GM18511 (cell line): ENCODE data around the gene PLPPR2.
"Not testable (repeated sequence)": the region's sequence is repeated elsewhere in the genome, so short reads cannot be mapped to it uniquely, and the experiment has no call there.

Source experiments
- ATAC-seq: cut with Tn5 transposase; IDR thresholded peaks from one replicate; pipeline ENCODE4 v1.9.1; 2021; ENCODE audit warnings: mild to moderate bottlenecking, moderate library complexity; ENCODE audit not compliant: unreplicated experiment

Gene PLPPR2, protein sequence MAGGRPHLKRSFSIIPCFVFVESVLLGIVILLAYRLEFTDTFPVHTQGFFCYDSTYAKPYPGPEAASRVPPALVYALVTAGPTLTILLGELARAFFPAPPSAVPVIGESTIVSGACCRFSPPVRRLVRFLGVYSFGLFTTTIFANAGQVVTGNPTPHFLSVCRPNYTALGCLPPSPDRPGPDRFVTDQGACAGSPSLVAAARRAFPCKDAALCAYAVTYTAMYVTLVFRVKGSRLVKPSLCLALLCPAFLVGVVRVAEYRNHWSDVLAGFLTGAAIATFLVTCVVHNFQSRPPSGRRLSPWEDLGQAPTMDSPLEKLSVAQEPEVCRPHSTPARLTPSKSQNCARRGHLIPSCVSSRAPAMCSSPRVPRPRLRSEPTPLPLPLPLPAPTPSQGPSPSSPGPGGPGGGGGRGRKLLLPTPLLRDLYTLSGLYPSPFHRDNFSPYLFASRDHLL

DNA sequence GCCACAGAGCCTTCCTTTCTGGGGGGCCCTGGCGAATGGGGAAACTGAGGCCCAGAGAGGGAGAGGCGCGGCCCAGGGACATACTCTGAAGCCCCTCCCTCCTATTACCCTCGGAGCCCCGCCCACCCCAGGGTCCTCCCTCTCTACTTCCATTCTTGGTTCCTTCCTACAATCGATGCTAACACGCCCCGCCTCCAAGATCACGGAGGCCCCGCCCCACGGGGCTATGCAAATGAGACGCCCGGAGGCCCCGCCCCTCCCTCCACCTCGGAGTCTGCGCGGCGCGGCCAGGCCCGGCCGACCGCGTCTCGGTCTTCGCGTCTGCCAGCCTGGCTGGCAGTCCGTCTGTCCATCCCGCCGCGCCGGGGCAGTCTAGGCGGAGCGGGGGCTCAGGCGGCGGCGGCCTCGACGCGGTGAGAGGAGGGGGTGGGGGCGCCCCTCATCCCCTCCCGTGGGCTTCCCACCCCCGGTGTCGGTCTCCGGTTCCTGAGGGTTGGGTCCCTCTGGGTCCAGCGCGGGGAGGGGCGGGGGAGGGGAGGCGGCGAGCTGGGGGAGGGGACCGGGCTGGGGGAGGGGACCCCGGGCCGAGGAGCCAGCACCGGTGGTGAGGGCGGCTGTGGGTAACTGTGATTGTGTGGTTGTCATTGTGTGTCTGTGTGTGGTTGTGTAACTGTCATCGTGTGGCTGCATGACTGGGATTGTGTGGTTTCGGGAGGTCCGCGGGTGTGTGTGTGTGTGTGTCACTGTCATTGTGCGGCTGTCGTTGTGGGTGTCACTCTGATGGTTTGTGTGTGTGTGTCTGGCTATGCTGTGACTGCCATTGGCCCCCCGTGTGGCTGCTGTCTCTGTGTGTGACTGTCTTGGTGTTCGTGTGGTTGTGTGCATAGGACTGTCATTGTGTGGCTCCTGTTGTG lies at the start of gene PLPPR2:
TSS of gene PLPPR2 (plus strand) at position 273 of the 914 bp plus-strand sequence. CDS start 2,242 bp downstream, outside the sequence.
- no peak for ATAC-seq

DNA sequence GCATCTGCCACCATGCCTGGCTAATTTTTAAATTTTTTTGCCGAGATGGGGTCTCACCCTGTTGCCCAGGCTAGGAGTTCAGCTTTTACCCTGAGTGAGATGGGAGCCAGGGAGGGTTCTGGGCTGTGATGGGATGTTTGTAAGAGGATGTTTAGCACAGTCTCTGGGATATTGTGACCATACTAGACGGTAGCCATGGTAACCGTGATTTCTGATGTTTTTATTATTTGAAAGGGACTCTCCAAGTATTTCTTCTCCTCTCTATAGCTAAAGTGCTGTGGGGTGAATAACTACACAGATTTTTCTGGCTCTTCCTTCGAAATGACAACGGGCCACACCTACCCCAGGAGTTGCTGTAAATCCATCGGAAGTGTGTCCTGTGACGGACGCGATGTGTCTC lies 48.9 kb upstream of the PLPPR2 start:
- ATAC-seq, result no peak

DNA sequence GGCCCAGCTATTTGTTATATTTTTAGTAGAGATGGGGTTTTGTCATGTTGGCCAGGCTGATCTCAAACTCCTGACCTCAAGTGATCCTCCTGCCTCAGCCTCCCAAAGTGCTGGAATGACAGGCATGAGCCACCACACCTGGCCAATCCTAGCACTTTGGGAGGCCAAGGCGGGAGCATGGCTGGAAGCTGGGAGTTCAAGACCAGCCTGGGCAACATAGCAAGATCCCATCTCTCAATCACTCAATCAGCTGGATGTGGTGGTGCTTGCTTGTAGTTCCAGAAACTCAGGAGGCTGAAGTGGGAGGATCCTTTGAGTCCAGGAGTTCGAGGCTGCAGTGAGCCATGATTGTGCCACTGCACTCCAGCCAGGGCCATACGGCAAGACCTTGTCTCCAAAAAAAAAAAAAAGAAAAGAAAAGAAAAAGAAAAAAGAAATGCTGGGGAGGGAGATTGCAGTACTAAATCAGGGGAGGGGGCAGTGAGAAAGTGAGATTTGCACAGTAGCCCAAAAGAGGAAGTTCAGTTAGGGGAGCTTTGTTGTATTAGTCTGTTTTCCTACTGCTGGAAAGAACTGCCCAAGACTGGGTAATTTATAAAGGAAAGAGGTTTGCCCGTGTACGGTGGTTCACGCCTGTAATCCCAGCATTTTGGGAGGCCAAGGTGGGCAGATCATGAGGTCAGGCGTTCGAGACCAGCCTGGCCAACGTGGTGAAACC lies 34.8 kb upstream of the PLPPR2 start:
- ATAC-seq, result not testable (repeated sequence)

DNA sequence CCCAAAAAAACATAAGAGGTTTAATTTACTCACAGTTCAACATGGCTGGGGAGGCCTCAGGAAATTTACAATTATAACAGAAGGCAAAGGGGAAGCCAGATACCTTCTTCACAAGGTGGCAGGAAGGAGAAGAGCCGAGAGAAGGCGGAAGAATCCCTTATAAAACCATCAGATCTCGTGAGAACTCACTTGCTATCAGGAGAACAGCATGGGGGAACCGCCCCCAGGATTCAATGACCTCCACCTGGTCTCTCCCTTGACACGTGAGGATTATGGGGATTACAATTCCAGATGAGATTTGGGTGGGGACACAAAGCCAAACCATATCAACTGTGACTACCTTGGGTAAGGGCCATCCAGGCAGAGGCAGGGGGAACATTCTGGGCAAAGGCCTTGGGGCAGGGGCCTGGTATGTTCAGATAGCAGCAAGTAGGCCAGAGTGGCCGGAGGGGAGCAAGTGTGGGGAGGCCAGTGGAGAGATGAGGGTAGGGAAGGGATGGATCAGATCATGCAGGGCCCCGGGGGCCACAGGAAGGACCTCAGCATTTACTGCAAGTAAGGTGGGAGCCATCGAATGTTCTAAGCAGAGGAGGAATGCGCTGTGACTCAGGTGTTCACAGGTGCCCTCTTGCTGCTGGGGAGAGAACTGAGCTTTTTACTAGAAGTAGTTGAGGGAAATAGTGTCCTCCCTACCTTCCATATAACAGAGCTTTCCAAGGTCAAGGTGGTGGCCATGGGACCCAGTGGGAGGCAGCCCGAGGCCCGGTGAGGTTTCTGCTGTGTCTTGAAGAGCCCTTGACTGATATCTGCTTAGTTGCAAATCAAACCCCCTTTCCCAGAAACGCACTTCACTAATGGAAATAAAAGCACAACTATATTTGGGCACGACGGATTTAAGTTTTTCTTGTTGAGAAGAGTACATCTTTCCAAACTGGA lies 33.8 kb upstream of the PLPPR2 start:
- ATAC-seq, result no peak

DNA sequence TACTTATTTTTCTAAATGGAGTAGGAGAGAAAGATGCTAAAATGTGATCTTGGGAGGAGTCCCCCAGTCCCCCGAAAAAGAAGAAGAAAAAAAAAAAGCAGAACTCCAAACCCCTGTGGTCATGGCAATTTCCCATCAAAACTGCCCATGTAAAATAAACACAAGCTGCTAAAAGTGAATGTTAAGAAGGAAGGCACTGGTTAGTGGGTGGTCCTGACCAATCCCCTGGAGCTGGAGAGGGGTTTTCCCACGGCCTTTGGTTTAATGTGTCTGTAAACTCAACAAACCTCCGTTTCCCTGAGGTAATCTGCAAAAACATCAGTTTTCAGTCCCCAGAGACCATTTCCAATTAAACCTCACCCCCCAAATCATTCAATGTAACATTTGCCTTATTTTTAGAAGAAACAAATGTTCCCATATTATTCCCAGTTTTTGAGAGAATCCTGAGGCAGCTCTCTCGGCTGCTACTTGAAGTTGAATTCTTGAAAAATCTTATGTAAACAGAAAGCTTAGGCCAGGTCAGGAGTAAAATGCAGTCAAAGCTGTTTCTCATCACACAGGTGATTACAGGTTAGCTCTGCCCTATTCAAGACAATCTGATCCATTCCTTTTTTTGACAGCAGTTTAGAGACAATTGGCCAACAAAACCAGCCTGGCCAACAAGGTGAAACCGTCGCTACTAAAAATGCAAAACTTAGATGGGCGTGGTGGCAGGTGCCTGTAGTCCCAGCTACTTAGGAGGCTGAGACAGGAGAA lies 32.8 kb upstream of the PLPPR2 start:
- ATAC-seq, result no peak

DNA sequence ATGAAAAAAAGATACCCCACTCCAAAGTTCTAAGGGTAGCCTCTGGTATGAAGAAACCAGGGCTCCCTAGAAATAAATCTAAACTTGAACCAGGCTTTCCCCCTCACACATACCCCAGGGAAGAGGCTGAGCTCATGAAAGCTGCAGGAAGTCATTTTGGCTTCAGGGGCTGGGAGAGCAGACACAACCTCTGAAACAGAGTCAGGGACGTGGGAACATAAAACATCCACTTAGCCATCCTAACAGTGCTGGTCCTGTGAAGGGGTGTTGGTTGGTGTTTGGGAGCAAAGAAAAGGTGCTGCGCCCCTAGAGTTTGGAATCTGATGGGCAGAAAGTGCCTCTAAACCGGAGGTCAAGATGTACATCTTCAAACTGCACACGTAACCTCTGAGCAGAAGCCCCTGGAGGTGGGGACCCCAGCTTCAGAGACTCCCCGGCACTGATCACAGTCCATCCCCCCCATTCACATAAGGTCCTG lies 31.6 kb upstream of the PLPPR2 start:
- no peak for ATAC-seq

DNA sequence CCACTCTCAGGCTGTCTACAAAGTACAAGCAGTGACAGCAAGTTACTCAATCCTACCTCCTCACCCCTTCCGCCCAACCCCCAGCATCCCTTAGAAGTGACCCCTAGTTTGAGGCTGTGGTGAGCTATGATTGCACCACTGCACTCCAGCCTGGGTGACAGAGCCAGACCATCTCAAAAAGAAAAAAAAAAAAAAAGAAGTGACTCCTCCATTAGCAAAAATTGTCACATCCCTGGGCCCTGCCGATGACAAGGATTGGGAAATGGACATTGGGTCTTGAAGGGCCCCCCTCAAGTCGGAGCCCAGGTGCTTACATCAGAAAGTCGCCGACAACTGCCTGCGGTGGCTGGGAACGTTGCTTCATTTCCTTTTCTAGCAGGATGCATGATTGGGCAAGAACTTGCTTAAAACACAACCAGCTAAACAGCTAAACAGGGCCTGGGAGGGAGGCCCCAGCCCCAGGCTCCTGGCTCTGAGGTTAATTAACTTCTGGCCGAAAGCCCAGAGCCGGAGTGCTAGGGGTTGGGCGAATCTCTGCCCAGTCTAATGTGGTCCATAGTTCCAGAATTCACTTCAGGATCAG lies 31.1 kb upstream of the PLPPR2 start:
- peak; percentile 57 for ATAC-seq

DNA sequence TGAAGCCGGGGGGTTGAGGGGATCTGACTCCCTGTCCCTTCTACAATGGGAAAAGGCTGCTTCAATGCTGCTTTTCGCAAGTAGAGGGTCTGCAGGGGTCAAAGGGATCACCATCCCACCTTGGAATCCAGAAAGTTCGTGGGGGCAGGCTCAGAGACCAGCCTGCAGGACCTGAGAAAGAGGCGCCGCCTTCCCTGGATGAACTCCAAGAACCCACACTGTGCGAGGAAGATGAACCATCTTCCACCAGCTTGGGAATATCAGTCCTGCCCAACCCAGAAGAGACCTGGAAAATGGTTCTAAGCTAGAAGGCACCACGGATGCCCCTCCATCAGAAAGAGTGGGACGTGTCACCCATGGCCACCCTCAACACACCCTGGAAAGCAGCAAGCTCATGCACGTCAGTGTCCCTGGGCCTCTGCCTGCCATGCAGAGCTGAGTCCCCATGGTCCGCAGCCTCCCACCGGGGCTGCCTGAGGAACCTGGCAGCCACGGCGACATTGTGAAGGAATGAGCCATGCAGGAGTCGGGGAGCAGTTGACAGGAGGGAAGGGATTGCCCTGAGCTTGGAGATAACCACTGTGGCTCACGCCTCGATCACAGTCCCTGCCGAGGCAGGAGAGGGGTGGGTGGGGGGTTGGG lies 30.4 kb upstream of the PLPPR2 start:
- ATAC-seq, result no peak

DNA sequence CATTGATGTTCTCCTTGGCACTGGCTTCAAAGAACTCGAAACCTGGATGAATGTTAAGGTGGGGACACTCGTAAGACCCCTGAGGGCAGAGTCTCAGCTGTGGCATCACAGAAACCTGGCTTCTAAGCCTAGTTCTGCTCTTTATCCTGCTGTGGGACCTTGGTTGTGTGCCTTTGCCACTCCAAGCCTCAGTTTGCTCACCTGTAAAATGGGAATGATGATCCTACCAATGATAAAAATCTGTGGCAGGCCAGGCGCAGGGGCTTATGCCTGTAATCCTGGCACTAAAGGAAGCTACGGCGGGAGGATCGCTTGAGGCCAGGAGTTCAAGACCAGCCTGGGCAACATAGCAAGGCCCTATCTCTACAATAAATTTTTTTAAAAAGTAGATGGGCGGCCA lies 29.7 kb upstream of the PLPPR2 start:
- no peak for ATAC-seq

DNA sequence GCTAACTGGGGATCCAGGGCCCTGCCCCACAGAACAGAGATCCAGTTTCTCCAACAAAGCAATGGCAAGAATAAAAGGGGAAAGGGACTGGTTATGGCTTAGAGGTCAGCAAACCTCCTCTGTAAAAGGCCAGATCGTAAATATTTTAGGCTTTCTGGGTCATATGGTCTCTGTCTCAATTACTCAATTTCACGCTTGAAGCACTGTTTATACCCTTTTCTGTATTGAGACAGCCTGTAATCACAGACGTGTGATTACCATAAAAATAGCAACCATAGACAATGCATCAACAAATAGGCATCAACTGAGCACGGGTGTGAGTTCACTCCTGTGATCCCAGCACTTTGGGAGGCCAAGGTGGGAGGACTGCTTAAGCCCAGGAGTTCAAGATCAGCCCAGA lies 25.1 kb upstream of the PLPPR2 start:
- ATAC-seq, result no peak

DNA sequence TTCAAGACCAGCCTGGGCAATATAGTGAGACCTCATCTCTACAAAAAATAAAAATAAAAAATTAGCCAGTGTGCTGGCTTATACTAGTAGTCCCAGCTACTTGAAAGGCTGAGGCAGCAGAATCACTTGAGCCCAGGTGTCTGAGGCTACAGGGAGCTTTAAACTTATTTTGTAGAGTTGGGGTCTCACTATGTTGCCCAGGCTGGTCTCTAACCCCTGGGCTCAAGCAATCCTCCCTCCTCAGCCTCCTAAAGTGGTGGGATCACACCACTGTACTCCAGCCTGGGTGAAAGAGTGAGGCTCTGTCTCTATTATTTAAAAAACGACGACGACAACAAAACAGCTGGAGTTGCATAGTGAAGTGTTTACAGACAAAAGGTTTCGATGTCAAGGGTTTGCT lies 23.7 kb upstream of the PLPPR2 start:
- ATAC-seq, result no peak

DNA sequence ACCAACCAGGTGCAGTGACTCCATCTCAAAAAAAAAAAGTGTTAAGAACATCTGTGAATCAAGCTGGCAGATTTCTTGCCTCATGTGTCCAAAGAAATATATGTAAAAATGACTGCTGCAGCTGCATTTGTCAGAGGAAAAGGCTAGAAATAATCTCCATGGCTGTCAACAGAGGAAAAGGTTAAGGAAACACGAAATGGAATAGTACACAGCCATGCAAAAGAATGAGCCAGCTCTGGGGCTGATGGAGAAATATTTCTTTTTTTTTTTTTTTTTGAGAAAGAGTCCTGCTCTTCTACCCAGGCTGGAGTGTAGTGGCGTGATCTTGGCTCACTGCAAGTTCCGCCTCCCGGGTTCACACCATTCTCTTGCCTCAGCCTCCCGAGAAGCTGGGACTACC lies 22.4 kb upstream of the PLPPR2 start:
- no peak for ATAC-seq

DNA sequence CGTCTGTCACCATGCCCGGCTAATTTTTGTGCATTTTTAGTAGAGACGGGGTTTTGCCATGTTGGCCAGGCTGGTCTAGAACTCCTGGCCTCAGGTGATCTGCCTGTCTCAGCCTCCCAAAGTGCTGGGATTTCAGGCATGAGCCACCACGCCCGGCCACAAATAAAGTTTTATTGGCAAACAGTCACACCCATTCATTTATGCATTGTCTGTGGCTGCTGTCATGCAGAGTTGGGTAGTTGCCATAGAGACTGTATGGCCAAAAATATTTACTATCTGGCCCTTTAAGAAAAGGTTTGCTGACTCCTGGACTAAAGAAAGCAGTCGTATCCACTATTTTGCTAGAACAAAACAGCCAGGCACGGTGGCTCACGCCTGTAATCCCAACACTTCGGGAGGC lies 21.4 kb upstream of the PLPPR2 start:
- not testable (repeated sequence) for ATAC-seq

DNA sequence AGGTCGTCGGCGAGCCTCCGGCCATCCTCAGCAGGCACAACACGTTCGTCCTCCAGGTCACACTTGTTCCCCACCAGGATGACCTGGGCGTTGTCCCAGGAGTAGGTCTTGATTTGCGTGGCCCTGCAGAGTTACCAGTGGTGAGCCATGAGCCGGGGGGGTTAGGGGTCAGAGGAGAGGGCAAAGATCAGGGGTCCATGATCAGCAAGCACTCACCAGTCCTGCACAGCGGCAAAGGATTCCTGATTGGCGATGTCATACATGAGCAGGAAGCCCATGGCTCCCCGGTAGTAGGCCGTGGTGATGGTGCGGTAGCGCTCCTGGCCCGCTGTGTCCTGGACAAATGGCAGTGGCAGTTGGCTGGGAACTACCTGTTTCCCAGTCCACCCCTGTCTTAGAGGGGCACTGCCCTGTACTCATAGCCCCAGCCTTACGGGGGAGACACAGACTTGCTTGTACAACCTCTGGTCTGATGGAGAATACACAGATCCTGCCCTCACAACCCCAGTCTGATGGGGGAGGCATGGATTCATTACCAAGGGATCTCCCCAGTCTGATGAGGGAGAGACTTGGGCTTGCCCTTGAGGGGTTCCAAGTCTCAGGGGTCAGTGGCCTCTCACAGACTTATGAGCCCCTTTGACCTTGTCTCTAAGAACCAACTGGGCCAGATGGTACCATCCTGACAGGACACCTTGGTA lies 19.6 kb upstream of the PLPPR2 start:
- no peak for ATAC-seq

DNA sequence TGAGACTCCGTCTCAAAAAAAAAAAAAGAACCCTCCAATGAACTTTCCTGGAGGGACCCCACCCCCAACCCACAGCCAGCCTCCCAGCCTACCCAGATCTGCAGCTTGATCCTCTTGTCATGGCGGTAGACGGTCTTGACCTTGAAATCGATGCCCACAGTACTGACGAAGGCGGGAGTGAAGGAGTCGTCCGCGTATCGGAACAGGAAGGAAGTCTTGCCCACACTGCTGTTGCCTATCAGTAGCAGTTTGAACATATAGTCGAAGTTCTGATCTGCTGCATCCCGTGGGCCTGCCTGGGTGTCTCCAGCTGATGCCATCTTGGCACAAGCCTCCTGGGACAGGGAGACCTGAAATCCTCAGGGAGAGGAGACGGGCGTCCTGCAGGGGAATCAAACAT lies 18.2 kb upstream of the PLPPR2 start:
- no peak for ATAC-seq

DNA sequence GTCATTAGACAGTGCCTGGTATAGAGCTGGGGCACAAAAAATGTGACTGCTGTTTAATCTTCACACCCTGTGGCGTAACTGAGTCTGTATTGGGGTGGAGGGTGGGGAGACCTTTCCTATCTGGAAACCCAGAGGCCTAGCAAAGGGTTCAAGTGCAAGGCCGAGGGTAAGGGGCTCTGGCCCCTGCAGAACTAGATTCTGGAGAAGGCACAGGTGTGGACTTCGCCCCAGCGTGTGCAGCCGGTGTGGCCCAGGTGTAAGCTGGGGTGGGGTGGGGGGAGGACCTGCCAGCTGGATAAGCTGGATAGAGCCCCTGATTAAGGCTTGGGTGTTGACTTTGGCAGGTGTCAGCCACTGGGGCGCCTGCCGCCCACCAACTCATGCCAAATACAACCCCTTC lies 17.1 kb upstream of the PLPPR2 start:
- no peak for ATAC-seq

DNA sequence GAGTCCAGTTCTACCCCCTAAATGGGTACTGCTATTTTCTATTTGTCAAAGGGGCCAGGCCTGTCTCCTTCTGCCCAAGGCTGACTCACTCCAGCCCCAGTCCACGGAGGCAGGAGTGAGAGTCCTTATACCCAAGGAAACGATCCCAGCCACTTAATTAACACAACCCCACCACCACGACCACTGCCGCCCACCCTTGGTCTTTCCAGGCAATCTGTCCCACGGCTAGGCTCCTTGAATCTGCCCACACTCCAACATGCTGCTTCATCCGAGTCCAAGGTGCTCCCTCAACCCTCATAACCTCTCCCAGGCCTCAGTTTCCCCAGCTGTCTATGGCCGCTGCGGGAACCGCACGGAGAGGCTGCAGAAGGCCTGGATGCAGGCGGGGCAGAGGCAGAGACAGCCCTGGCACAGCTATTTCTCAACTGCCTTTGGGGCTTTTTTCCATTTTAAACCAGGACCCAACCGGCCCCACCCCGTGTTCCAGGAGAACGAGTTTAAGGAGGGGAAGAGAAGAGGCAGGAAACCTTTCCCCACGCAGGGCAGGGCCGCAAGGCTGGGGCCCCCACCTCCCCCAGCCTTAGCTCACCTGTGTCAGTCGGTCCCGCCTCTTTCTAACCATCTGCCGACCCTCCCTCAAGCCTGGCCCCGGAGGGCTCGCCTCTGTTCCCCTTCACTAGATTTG lies 16.5 kb upstream of the PLPPR2 start:
- ATAC-seq, result no peak
